ENCODE measurements around the gene ARF1.

The ARF1 gene

DNA sequence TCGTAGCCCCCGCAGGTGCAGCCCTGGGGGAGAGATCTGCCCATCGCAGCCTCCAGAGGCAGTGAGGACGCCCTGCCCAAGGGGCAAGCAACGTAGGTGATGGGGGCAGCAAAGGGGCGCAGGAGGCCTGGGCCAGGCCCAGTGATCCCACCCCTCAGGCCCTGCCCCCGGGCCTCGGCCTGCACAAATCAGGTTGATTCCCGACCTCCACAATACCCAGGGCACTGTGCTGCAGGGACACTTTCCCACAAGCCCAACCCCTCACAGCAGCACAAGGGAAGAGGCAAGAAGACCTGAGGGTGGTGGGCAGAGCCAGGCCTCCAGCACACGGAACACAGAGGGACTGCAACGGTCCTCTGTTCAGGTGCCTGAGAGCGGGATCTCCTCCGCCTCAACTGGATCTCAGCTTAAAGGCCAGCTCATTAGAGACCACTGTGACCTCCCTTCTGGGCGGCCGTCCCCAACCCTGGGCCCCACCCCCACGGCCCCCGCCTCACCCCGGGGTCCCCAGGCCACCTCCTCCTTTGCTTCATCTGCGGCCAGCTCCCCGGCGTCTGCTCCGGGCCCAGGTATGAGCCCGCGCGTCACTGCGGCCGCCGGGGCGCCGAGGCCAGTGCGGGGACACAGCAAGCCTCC lies 812 bp upstream of the ARF1 start:
- peak; percentile 56 for DNase-seq (ENCODE audit: low read depth)
- peak overlapping the region; percentile 83 for H3K4me3 ChIP-seq (ENCODE audit: low read depth, low read length)
- TF ChIP-seq MYC (IDR thresholded peaks at IDR 0.05; ENCODE audit: low read depth, low read length): no peak
- TF ChIP-seq, protein P1, sequence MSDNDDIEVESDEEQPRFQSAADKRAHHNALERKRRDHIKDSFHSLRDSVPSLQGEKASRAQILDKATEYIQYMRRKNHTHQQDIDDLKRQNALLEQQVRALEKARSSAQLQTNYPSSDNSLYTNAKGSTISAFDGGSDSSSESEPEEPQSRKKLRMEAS (IDR thresholded peaks at IDR 0.05; ENCODE audit: low read depth, low read length): no peak
- TF ChIP-seq, protein P2, sequence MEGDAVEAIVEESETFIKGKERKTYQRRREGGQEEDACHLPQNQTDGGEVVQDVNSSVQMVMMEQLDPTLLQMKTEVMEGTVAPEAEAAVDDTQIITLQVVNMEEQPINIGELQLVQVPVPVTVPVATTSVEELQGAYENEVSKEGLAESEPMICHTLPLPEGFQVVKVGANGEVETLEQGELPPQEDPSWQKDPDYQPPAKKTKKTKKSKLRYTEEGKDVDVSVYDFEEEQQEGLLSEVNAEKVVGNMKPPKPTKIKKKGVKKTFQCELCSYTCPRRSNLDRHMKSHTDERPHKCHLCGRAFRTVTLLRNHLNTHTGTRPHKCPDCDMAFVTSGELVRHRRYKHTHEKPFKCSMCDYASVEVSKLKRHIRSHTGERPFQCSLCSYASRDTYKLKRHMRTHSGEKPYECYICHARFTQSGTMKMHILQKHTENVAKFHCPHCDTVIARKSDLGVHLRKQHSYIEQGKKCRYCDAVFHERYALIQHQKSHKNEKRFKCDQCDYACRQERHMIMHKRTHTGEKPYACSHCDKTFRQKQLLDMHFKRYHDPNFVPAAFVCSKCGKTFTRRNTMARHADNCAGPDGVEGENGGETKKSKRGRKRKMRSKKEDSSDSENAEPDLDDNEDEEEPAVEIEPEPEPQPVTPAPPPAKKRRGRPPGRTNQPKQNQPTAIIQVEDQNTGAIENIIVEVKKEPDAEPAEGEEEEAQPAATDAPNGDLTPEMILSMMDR (IDR thresholded peaks at IDR 0.05; ENCODE audit: low read depth, low read length): no peak
- no peak for TF ChIP-seq POLR2A (IDR thresholded peaks at IDR 0.05; ENCODE audit: extremely low read depth, insufficient read length)

DNA sequence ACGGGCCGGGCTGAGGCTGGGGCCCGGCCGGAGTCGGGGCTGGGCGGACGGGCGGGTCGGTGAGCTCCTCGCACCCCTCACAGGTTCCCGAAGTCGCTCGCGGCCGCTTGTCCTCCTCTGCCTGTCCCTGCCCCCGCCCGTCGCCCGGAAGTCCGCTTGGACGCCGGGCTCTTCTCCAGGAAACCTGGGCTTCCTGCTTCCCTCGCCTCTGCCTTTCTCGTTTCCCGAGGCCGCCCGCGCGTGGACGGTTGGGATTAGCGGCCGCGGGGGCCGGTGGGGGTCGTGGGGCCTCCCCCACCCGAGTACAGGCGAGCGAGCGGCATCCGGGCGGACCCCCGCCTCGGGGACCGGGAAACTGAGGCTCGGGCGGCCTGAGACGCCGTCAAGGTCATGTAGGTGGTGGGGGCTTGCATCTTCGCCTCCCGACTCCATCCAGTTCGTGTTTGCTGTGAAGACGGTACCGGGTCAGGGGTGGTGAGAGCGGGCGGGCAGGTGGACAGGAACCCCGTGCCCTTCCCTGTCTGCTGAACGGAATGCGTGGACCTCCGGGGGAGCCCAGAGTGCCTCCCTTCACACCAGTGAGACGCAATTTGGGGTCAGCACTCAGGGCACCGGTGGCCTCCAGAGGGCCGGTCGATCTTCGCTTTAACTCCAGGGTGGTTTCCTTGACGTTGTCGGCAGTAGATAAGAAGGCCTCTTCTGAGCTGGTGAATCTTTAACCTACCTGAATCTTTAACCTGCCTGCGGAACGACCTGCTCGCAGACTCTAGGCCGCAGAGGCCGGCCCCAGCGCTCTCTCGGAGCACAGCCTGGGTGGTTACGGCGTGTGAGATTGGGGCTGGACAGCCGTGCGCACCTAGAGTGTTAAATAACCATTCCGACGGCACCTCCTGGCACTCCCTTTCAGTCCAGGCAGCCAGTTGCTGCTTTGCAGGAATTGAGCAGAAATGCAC lies 686 bp downstream of the ARF1 start:
- DNase-seq (ENCODE audit: low read depth): peak; percentile 56
- TF ChIP-seq, protein P1 (IDR thresholded peaks at IDR 0.05; ENCODE audit: low read depth, low read length): peak; percentile 13; the same call in 1 of the 2 replicates
- TF ChIP-seq, protein P2 (IDR thresholded peaks at IDR 0.05; ENCODE audit: low read depth, low read length): no peak
- TF ChIP-seq MYC (IDR thresholded peaks at IDR 0.05; ENCODE audit: low read depth, low read length): no peak
- no peak for TF ChIP-seq POLR2A (IDR thresholded peaks at IDR 0.05; ENCODE audit: extremely low read depth, insufficient read length)
- H3K4me3 ChIP-seq (ENCODE audit: low read depth, low read length): peak overlapping the region; percentile 96

DNA sequence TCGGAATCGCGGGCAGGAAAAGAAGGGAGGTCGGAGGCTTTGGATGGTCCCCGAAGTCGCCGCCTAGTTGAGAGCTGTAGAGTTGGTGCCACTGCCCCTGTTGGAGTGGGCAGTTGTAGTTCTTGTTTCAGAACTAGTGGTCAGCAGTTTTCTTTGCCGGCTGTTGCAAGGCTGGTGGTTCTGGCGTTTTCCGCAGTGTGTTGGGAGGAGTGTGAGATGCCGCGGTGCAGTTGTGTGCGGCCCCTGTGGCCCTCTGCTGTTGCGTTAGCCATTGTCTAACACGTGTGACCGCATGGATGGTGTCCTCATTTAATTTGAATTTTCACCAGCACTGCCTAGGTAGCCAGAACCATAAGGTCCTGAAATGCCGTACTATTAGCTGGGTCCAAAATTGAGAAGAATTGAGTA lies 1.4 kb downstream of the ARF1 start:
- no peak for TF ChIP-seq POLR2A (IDR thresholded peaks at IDR 0.05; ENCODE audit: extremely low read depth, insufficient read length)
- peak; percentile 54; the same call in 1 of the 2 replicates for TF ChIP-seq MYC (IDR thresholded peaks at IDR 0.05; ENCODE audit: low read depth, low read length)
- TF ChIP-seq, protein P1 (IDR thresholded peaks at IDR 0.05; ENCODE audit: low read depth, low read length): peak; percentile 84
- TF ChIP-seq, protein P2 (IDR thresholded peaks at IDR 0.05; ENCODE audit: low read depth, low read length): no peak
- DNase-seq (ENCODE audit: low read depth): peak; percentile 50
- peak overlapping the region; percentile 96 for H3K4me3 ChIP-seq (ENCODE audit: low read depth, low read length)

DNA sequence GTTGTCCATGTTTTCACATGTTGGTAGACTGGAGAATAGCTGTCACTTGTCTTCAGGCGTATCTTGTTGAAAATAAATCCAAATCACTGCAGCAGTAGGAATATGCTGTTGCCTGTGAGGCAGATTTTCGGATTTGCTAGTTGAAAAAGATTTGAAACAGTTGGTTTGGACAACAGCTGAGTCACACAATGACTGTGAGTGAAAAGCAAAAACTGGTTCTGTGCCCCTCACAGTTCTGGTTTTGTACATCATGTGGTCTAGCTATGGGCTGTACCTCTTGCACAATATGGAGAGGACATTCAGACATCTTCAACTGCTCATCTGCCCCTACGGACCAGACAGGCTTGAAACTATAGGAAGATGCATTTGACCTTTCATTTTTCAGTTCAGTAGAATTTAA lies 1.8 kb downstream of the ARF1 start:
- TF ChIP-seq, protein P2 (IDR thresholded peaks at IDR 0.05; ENCODE audit: low read depth, low read length): no peak
- TF ChIP-seq POLR2A (IDR thresholded peaks at IDR 0.05; ENCODE audit: extremely low read depth, insufficient read length) (no peak), MYC (IDR thresholded peaks at IDR 0.05; ENCODE audit: low read depth, low read length) (no peak)
- TF ChIP-seq, protein P1 (IDR thresholded peaks at IDR 0.05; ENCODE audit: low read depth, low read length): no peak
- H3K4me3 ChIP-seq (ENCODE audit: low read depth, low read length): peak overlapping the region; percentile 96
- peak; percentile 80 for DNase-seq (ENCODE audit: low read depth)

DNA sequence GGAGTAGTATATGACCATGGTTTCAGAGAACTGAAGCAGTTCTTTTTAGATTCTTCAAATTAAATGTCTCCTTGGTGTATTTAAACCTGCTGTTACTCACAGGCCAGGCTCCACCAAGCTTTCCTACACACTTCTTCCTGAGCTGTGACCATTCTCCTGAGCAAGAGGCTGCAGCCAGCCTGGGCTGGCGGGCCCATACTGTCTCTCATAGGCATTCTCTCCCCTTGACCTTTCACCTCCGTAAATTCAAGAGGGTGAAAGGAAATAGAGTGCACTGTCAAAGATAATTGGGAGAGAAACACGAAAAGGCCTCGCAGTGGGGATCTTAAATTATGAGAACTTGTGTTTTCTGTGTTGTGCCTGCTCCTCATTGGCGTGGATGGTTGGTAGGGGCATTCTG lies 2.3 kb downstream of the ARF1 start:
- DNase-seq (ENCODE audit: low read depth): no peak
- TF ChIP-seq MYC (IDR thresholded peaks at IDR 0.05; ENCODE audit: low read depth, low read length) (peak; percentile 18; the same call in 1 of the 2 replicates), POLR2A (IDR thresholded peaks at IDR 0.05; ENCODE audit: extremely low read depth, insufficient read length) (no peak)
- H3K4me3 ChIP-seq (ENCODE audit: low read depth, low read length): peak overlapping the region; percentile 96

Data from NB4 (cell line).